ENCODE results near the gene RAMP3.
"Not testable (repeated sequence)": the region's sequence is repeated elsewhere in the genome, so short reads cannot be mapped to it uniquely, and the experiment has no call there.

RAMP3 gene

GRCh38 chr7:45156516-45157272, 897 bp upstream of the RAMP3 start:
- no peak for DNase-seq (ENCODE audit: low read depth)

DNA sequence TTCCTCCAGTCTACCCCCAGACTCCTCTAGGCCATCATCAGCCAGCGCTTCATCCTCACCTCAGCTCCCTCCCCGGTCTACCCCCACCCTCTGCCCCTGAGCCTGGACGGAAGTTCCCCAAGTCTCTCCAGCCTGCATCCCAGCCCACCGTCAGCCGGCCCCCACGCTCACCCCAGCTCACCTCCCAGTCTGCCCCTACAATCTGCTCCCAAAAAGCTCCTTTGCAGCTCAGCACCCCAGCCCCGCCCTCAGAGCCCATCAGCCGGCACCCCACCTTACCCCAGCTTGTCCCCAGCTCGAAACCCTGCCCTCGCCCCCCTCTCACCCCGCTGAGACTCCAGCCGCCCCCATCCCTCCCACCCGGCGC, 322 bp upstream of the RAMP3 start:
- DNase-seq (ENCODE audit: low read depth) = no peak

DNA sequence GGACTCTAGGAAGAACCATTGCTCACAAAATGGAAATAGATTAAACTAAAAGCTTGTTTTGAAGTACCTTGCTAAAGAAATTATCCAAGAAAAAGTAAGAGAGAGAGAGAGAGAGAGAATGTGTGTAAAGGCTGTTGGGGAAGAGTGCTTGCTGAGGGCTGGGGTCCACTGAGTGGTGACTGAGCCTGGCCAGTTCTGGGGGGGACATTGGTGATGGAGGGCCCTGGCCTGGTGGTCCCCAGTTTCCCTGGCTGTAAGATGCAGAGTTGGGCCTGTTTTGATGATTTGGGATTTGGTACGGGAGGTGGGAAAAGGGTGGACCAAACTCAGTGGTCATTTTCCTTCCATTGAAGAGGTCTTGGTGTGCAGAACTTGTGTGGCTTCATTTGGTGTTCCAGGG, 880 bp downstream of the RAMP3 start:
- no peak for DNase-seq (ENCODE audit: low read depth)

DNA sequence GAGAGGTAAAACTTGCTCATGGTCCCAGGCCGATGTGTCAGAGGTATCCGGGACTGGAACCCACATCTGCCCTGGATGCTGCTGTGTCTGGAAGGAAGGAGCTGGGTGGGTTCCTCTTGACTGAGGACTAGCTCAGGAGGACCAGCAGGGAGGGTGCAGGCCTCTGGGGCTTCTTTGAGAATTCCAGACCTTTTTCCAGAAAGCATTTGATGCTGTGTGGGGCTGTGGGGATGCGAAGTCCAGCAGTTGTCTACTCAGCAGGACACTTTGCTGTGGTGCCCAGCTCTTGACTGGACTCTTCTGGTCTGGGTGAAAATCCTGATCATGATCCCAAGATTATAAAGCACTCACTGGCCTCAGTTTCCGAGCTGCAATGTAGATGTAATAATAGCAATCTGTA, 1.7 kb downstream of the RAMP3 start:
- DNase-seq (ENCODE audit: low read depth) = no peak

DNA sequence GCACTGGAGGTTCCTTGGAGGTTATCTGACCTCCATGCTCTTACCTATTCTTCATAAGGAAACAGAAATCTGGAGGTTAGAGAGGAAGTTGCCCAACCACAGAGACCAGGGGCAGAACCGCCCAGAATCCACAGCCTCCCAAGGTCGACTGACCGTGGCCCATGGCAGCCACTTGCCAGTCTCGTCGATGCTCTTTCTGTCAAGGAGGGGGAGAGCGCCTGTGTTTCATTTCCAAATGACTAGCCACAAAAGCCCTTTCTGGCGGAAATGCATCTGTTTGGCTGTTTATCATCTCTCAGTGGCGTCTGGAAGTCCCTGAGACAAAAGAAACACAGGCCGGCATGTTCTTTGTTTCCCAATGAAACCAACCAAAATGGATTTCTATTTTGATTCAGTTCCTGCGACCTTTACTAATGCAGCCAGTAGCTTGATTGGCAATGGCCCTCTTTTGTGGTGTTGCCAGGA, 2.9 kb downstream of the RAMP3 start:
- DNase-seq (ENCODE audit: low read depth) = no peak

DNA sequence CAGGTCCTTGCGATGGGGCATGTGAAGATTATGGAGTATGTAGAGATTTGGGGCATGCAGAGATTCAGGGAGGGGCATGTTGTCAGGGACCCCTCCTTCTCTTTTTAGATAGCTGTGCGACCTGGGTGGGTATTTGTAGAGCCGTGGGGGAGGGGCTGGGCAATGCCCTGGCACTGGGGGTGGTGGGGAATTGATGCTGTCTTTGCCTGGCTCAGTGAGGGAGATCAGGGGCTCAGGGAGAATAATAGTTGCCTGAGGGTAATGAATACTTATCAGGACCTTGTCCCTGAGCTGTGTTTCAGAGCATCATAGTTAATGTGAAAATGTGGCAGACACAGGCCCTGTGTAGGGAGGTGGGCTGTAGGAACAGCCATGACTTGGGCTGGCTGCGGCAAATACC, 3.5 kb downstream of the RAMP3 start:
- no peak for DNase-seq (ENCODE audit: low read depth)

DNA sequence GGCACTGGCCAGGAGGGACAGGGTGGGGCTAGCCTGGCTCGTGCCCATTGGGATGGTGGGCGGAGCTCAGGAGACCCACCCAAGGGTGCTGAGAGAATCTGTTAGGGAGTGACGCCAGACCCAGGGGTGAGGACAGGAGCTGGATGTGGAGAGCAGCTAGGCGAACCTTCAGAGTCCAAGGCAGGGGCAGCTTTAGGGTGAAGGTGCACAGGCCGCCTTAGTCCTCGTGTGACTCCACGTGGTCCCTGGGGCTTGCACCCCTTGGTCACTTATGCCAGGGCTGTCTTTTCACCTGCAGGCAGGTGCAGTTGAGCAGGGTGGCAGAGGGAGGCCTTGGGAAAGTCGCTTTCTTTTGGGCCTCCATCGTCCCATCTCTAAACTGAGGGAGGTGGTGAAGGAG, 4.3 kb downstream of the RAMP3 start:
- no peak for DNase-seq (ENCODE audit: low read depth)

DNA sequence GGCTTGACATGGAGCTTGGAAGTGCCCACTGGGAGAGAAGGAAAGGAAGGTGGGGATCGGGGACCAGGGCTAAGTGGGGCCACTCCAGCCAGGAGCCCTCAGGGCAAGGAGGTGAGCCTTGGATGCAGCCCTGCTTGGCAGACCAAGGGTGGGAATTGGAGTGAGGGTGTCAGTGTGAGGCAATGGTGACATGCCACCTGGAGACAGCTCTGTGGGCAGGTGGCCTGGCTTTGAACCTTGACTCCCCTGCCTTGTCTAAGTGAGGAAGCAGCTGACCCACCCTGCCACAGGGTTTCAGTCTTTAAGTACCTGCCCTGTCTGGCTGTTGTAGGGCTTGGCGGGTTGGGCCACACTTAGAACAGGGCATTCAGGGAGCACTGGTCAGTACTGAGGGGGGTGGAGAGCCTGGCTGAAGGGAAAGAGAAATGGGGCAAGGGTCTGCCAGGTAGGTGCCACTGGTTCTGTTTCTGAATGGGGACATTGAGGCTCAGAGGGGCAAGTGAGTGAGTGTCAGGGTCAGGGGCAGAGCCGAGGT, 4.8 kb downstream of the RAMP3 start:
- DNase-seq (ENCODE audit: low read depth) = no peak

GRCh38 chr7:45162943-45163691, 5.5 kb downstream of the RAMP3 start:
- DNase-seq (ENCODE audit: low read depth) = no peak

- no peak for DNase-seq (ENCODE audit: low read depth)
Observed at GRCh38 chr7:45163692-45164052, 6.1 kb downstream of the RAMP3 start.

- DNase-seq (ENCODE audit: low read depth) = not testable (repeated sequence)
Observed at GRCh38 chr7:45164271-45164670, 6.7 kb downstream of the RAMP3 start.

- DNase-seq (ENCODE audit: low read depth) = no peak
Observed at GRCh38 chr7:45165857-45166256, 8.3 kb downstream of the RAMP3 start.

DNA sequence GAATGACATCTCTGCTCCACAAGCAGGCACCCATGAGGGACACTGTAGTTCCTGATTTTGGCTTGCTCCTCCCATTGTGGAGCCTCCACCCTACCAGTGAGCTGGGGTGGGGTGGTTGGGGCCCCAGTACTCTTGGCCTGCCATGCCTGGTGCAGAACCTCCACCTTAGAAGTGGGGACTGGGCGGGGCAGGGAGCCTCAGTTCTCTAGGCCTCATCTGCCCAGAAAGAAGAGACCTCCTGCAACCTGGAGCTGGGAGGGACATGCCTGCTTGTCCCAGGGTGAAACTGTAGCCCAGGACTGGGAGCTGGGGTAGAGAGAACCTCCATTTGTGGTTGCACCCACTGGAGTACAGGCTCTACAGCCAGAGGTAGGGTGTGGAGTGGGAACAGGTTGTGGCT, 14.4 kb downstream of the RAMP3 start:
- no peak for DNase-seq (ENCODE audit: low read depth)

DNA sequence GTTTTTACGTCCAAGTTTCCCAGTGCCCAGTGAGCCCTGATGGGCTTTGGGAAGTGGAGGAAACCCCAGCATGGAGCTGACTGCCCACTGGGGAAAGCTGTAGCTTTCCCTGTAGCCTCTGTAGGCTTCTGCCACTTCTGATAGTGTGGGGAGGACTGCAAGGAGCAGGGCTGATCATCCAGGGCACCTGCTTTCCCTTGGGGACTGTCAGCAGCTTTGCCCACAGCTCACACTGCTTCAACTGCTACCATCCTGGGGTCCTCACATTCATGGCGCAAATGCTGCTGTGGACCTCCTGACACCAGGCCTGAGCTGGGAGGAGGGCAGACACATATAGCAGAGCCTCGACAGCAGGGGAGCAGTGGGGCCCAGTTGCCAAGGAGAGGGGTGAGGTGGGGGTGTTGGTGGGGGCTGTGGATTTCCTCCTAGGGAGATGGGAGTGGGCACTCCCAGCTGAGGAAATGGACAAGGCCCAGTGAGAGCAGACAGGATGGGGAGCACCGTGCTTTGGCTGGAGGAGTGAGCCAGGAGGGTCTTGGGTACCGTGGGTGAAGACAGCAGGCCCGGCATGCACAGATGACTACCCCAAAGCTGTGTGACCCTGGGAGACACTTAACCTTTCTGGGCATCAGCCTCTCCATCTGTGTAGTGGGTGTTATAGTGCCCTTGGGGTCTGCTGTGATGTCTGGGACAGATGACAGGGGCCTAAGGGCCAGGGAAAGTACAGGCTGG, 16.2 kb downstream of the RAMP3 start:
- DNase-seq (ENCODE audit: low read depth) = no peak

GRCh38 chr7:45174328-45174610, 16.7 kb downstream of the RAMP3 start:
- DNase-seq (ENCODE audit: low read depth) = no peak

- no peak for DNase-seq (ENCODE audit: low read depth)
Observed at GRCh38 chr7:45174966-45175765, 17.6 kb downstream of the RAMP3 start.

GRCh38 chr7:45176091-45176490, 18.5 kb downstream of the RAMP3 start:
- DNase-seq (ENCODE audit: low read depth) = no peak

DNA sequence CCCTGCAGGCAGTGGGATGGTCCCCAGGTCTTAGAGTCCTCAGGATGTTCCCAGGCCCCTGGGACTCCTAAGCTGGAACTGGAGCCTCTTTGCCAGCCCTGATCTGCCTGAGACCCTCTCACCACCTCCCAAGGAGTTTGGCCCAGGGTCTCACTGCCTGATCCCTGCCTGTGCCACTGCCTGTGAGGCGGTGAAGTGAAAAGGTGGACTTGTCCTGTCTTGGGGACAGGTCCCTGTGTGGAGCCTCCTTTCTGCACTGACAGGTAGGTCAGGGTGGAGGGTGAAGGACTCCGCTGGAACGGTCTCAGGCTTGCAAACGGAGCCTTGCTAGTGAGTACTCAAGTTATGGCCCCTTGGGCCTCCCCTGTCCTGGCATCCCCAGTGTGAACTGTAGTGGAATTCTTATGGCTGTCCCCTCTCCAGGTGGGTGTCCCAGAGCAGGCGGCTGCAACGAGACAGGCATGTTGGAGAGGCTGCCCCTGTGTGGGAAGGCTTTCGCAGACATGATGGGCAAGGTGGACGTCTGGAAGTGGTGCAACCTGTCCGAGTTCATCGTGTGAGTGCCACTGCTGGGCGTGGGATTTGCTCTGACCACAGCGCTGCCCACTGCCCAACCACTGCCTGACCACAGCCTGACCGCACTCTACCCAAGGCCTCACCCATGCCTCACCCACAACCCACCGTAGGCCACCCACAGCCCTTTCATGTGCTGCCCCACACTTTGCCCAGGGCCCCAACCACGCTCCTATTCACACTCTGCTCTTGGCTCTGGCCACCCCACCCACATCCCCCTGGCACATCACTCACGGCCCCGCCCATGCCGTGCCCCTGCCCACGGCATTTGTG, 19.5 kb downstream of the RAMP3 start:
- no peak for DNase-seq (ENCODE audit: low read depth)

- no peak for DNase-seq (ENCODE audit: low read depth)
Observed at GRCh38 chr7:45177801-45178200, 20.2 kb downstream of the RAMP3 start.

DNA sequence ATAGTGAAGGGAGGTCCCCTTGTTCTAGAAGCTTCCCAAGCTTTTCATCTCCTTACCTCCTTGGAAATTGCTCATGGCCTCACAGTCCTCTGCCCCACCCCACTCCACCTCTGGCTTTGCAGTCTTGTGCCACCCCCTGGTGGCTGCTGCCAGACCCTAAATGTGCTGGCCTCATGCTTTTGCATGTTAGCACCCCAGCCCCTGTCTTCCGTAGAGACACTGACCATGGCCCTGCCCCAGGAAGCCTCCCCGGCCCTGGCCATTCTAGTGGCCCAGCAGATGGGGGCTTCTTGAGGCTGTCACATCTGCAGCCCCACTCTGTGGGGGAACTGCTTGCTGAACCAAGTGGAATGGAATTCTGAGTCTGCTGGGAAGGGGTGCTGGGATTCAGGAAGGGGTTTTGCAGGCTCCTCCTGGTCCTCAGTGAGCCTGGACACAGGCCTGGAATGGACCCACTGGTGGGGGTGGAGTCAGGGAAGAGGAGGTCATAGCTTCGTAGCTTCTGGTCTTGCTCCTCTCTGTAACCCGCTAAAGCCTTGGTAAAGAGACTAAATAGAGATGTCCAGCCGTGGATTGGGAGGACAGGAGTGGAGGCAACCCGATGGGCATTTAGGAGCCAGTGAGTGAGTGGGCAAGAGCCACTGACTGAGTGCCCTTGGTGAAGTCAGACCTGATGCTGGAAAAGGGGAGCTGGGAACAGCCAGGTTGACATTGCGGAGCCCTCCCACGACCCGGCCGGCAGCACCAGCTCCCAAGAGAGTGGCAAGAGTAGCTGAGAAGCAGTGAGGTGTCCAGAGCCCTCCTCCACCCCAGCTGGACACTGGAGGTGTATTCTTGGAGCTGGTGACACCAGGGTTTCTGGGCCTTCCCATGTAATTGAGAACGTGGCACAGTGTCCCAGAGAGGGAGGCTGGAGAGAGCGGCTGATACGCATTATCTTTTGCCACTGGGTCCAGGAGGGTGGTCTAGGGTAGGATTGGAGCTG, 20.9 kb downstream of the RAMP3 start:
- DNase-seq (ENCODE audit: low read depth) = no peak

All from GM04504 (cell line).